T-cell (primary cell): ENCODE data around the gene TBL2. TPM values are rescaled to one million over a fixed set of nuclear protein-coding genes. Genes with fewer than 3 reads are reported as not detected.
"Not testable (repeated sequence)": the region's sequence is repeated elsewhere in the genome, so short reads cannot be mapped to it uniquely, and the experiment has no call there.

Source experiments
- ATAC-seq, 4 experiments: fragments of 200-7000 bp in 3 of 4; fragments of 150-1000 bp in 1 of 4; cut with Tn5 transposase; replicated peaks in 1 of 4; 1 replicate in 3 of 4; 2 replicates in 1 of 4; pipeline ENCODE4 v1.10.0; 2021; ENCODE audit warnings: moderate library complexity in 3 of 4, mild to moderate bottlenecking in 2 of 4, moderate number of reproducible peaks in 1 of 4
- CTCF ChIA-PET, 2 donors: fragments of 300-600 bp; sonication (Branson Sonifier 250); formaldehyde crosslinking; loops; one replicate each; lab custom pipeline; 2022; ENCODE audit warnings: antibody characterized with exemption in 2 of 2; lab: Charles Lee
- POLR2A ChIA-PET, 2 donors: fragments of 300-600 bp; sonication (Branson Sonifier 250); formaldehyde crosslinking; loops; one replicate each; lab custom pipeline; 2022; ENCODE audit warnings: antibody characterized with exemption in 2 of 2; lab: Charles Lee
- DNase-seq, 35 experiments: peaks; one replicate each; pipeline versions ENCODE4 v3.0.0 to v3.0.0-alpha.2; 2013 to 2023
- H3K27ac ChIP-seq: one replicate; pipeline ENCODE4 v1.5.1; 2013; ENCODE audit warnings: low read length
- H3K27me3 ChIP-seq, 2 experiments: replicated peaks in 1 of 2; 1 replicate in 1 of 2; 2 replicates in 1 of 2; pipeline versions ENCODE4 v1.6.1 to v1.7.0; 2013; ENCODE audit warnings: low read length in 1 of 2, mixed read lengths in 1 of 2; ENCODE audit not compliant: control insufficient read depth in 2 of 2, insufficient read depth in 2 of 2; ENCODE audit errors: extremely low read depth in 1 of 2
- H3K36me3 ChIP-seq, 2 donors: 1 replicate in 1 of 2; 2 replicates in 1 of 2; pipeline versions ENCODE4 v1.6.1 to v1.7.0; 2013; ENCODE audit warnings: low read length in 1 of 2; ENCODE audit not compliant: control insufficient read depth in 2 of 2, insufficient read depth in 1 of 2; ENCODE audit errors: extremely low read depth in 1 of 2
- H3K4me1 ChIP-seq, 2 experiments: 1 replicate in 1 of 2; 2 replicates in 1 of 2; pipeline versions ENCODE4 v1.6.1 to v1.7.0; 2013; ENCODE audit warnings: low read length in 2 of 2, mixed read lengths in 1 of 2; ENCODE audit not compliant: insufficient read depth in 2 of 2, control insufficient read depth in 1 of 2; ENCODE audit errors: extremely low read depth in 1 of 2
- H3K4me3 ChIP-seq, 2 donors: 1 replicate in 1 of 2; 2 replicates in 1 of 2; pipeline versions ENCODE4 v1.5.1 to v1.7.0; 2013; ENCODE audit warnings: mild to moderate bottlenecking in 2 of 2, low read length in 1 of 2, moderate library complexity in 1 of 2; ENCODE audit not compliant: control insufficient read depth in 1 of 2; ENCODE audit errors: extremely low read depth in 1 of 2
- H3K9me3 ChIP-seq: 2 replicates; pipeline ENCODE4 v1.7.0; 2013
- H3K27ac Mint-ChIP-seq, 2 donors: one replicate each; pipeline ENCODE4 v1.8.0; 2020 to 2021; ENCODE audit warnings: mild to moderate bottlenecking in 2 of 2, mixed read lengths in 2 of 2
- H3K27me3 Mint-ChIP-seq, 2 donors: one replicate each; pipeline ENCODE4 v1.8.0; 2021 to 2022; ENCODE audit warnings: mixed read lengths in 2 of 2
- H3K36me3 Mint-ChIP-seq: one replicate; pipeline ENCODE4 v1.8.0; 2021; ENCODE audit warnings: mixed read lengths
- H3K4me1 Mint-ChIP-seq, 3 donors: one replicate each; pipeline ENCODE4 v1.8.0; 2020 to 2022; ENCODE audit warnings: mixed read lengths in 3 of 3, mild to moderate bottlenecking in 1 of 3
- H3K4me3 Mint-ChIP-seq, 3 donors: one replicate each; pipeline ENCODE4 v1.8.0; 2020 to 2022; ENCODE audit warnings: mild to moderate bottlenecking in 3 of 3, mixed read lengths in 3 of 3, moderate library complexity in 3 of 3
- H3K9me3 Mint-ChIP-seq, 3 donors: one replicate each; pipeline ENCODE4 v1.8.0; 2020 to 2022; ENCODE audit warnings: mixed read lengths in 3 of 3
- WGBS: methylation state at CpG from one replicate; pipeline ENCODE4 v1.1.5; 2013; ENCODE audit warnings: missing lambda C conversion rate; ENCODE audit not compliant: insufficient coverage; 5-methylcytosine and 5-hydroxymethylcytosine counted together
- total RNA-seq, 35 experiments: library from RNA in 6 of 35; stranded (reverse) in 6 of 35; fragments of 120-200 nt in 1 of 35; gene quantifications; one replicate each; pipeline versions ENCODE4 v1.2.1 to v1.2.4 and lab custom pipeline; 2013 to 2026

The TBL2 gene
- total RNA-seq, 5 donors from 2014 or later (not counting 1 experiment from before 2014, with no cell fraction given): 14.8 to 38.5 (median 31.6) TPM

DNA sequence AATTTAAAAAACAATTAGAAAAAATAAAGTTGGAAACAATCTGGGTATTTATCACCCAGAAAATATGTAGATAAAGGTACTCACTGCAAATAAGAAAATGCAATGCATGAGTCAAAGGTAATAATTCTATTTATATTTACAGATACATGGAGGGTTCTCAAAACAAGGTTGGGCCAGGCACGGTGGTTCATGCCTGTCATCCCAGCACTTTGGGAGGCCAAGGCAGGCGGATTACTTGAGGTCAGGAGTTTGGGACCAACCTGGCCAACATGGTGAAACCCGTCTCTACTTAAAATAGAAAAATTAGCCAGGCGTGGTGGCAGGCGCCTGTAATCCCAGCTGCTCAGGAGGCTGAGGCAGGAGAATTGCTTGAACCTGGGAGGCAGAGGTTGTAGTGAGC lies 28.3 kb downstream of the TBL2 start:
- peaks cover 42 to 53% (median 46%) of the 10 kb centered on the region in 3 donors for H3K4me1 Mint-ChIP-seq
- H3K27ac ChIP-seq, H3K27ac Mint-ChIP-seq, H3K27me3 ChIP-seq, ATAC-seq, H3K9me3 Mint-ChIP-seq, H3K4me3 ChIP-seq, H3K4me3 Mint-ChIP-seq, H3K27me3 Mint-ChIP-seq, DNase-seq, H3K9me3 ChIP-seq: not testable (repeated sequence)
- 86% methylated on average over 5 of the region's 5 CpGs for WGBS
- H3K36me3 ChIP-seq: peaks cover 14 to 39% of the 10 kb centered on the region in 2 donors
- POLR2A ChIA-PET: interaction anchor here in 1 of 2 donors (0.7 kb wide), 1 partner anchor 1478 kb away, joined by 6 read pairs; no protein-coding TSS in a partner anchor
- CTCF ChIA-PET: interaction anchor here in 1 of 2 donors (0.7 kb wide), 1 partner anchor 45 kb away, joined by 4 read pairs; no protein-coding TSS in a partner anchor
- peaks cover 20% of the 10 kb centered on the region for H3K36me3 Mint-ChIP-seq
- peaks cover 0 to 16% of the 10 kb centered on the region in 2 experiments for H3K4me1 ChIP-seq

- DNase-seq (no peak), ATAC-seq (no peak)
- Histone ChIP-seq H3K4me1 (peaks cover 0 to 10% of the 10 kb centered on the region in 2 experiments), H3K9me3 (no peaks in the 10 kb centered on the region), H3K27me3 (no peaks in the 10 kb centered on the region), H3K27ac (no peak overlapping the region), H3K4me3 (no peak overlapping the region), H3K36me3 (peaks cover 14 to 39% of the 10 kb centered on the region in 2 donors)
- Mint-ChIP-seq H3K36me3 (peaks cover 17% of the 10 kb centered on the region), H3K4me1 (peaks cover 35 to 46% (median 36%) of the 10 kb centered on the region in 3 donors), H3K27ac (peak overlapping the region; percentile 8 to 79), H3K27me3 (no peaks in the 10 kb centered on the region), H3K9me3 (no peaks in the 10 kb centered on the region), H3K4me3 (no peak overlapping the region)
- ChIA-PET POLR2A (no interaction called here), CTCF (interaction anchor here in 1 of 2 donors (0.7 kb wide), 1 partner anchor 44 kb away, joined by 4 read pairs; no protein-coding TSS in a partner anchor)
- whole genome bisulfite sequencing: no CpG with 5 or more reads among the region's 4 CpGs
Measured at GRCh38 chr7:73549176-73549575, 29.2 kb downstream of the TBL2 start.

DNA sequence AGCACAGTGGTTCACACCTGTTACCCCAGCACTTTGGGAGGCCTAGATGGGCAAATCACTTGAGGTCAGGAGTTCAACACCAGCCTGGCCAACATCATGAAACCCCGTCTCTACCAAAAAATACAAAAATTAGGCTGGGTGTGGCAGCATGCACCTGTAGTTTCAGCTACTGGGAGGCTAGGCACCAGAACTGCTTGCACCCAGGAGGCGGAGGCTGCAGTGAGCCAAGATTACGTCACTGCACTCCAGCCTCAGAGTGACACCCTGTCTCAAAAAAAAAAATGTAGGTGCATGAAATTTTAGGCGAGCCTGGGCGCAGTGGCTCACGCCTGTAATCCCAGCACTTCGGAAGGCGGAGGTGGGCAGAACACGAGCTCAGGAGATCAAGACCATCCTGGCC lies 30.5 kb downstream of the TBL2 start:
- Histone ChIP-seq H3K4me3 (no peak overlapping the region), H3K27me3 (no peaks in the 10 kb centered on the region), H3K9me3 (no peaks in the 10 kb centered on the region), H3K27ac (no peak overlapping the region), H3K4me1 (peaks cover 0 to 10% of the 10 kb centered on the region in 2 experiments), H3K36me3 (peaks cover 19 to 47% of the 10 kb centered on the region in 2 donors)
- peaks cover 36 to 45% (median 36%) of the 10 kb centered on the region in 3 donors for H3K4me1 Mint-ChIP-seq
- ChIA-PET CTCF (interaction anchor here in 1 of 2 donors (0.6 to 1.5 kb wide), 2 partner anchors 25 to 61 kb away, joined by 3 to 5 read pairs; partner anchors contain the start of gene BAZ1B), POLR2A (no interaction called here)
- ATAC-seq (no peak), DNase-seq (no peak)
- H3K27me3 Mint-ChIP-seq: no peaks in the 10 kb centered on the region
- WGBS: 92% methylated on average over 7 of the region's 9 CpGs
- H3K27ac Mint-ChIP-seq: no peak overlapping the region
- H3K4me3 Mint-ChIP-seq: no peak overlapping the region
- H3K9me3 Mint-ChIP-seq: no peaks in the 10 kb centered on the region
- peaks cover 23% of the 10 kb centered on the region for H3K36me3 Mint-ChIP-seq

- no peaks in the 10 kb centered on the region for H3K27me3 Mint-ChIP-seq
- Histone ChIP-seq H3K27me3 (no peaks in the 10 kb centered on the region), H3K27ac (no peak overlapping the region), H3K9me3 (no peaks in the 10 kb centered on the region), H3K4me3 (no peak overlapping the region), H3K36me3 (peaks cover 21 to 54% of the 10 kb centered on the region in 2 donors), H3K4me1 (peaks cover 0 to 10% of the 10 kb centered on the region in 2 experiments)
- peaks cover 33% of the 10 kb centered on the region for H3K36me3 Mint-ChIP-seq
- ChIA-PET POLR2A (no interaction called here), CTCF (interaction anchor here in 1 of 2 donors (0.7 kb wide), 1 partner anchor 67 kb away, joined by 3 read pairs; no protein-coding TSS in a partner anchor)
- no peak overlapping the region for H3K4me3 Mint-ChIP-seq
- peaks cover 28 to 39% (median 33%) of the 10 kb centered on the region in 3 donors for H3K4me1 Mint-ChIP-seq
- no peak overlapping the region for H3K27ac Mint-ChIP-seq
- no peaks in the 10 kb centered on the region for H3K9me3 Mint-ChIP-seq
- DNase-seq: no peak
- no CpG with 5 or more reads among the region's 2 CpGs for WGBS
- no peak for ATAC-seq
Measured at GRCh38 chr7:73544678-73545077, 33.7 kb downstream of the TBL2 start.

- no peaks in the 10 kb centered on the region for H3K9me3 Mint-ChIP-seq
- no peaks in the 10 kb centered on the region for H3K9me3 ChIP-seq
- H3K27me3 Mint-ChIP-seq: no peaks in the 10 kb centered on the region
- ChIA-PET CTCF (interaction anchor here in 1 of 2 donors (0.6 kb wide), 1 partner anchor 34 kb away, joined by 5 read pairs; no protein-coding TSS in a partner anchor), POLR2A (no interaction called here)
- no peak for DNase-seq
- H3K27me3 ChIP-seq: no peaks in the 10 kb centered on the region
- peaks cover 10 to 16% (median 10%) of the 10 kb centered on the region in 3 donors for H3K4me1 Mint-ChIP-seq
- H3K36me3 ChIP-seq: peaks cover 22 to 68% of the 10 kb centered on the region in 2 donors
- H3K4me1 ChIP-seq: peaks cover 0 to 4% of the 10 kb centered on the region in 2 experiments
- no peak overlapping the region for H3K4me3 Mint-ChIP-seq
- peaks cover 46% of the 10 kb centered on the region for H3K36me3 Mint-ChIP-seq
- WGBS: 95% methylated on average over 8 of the region's 10 CpGs
- no peak for ATAC-seq
- no peak overlapping the region for H3K27ac ChIP-seq
- no peak overlapping the region for H3K4me3 ChIP-seq
- H3K27ac Mint-ChIP-seq: no peak overlapping the region
Measured at GRCh38 chr7:73541722-73542121, 36.7 kb downstream of the TBL2 start.

DNA sequence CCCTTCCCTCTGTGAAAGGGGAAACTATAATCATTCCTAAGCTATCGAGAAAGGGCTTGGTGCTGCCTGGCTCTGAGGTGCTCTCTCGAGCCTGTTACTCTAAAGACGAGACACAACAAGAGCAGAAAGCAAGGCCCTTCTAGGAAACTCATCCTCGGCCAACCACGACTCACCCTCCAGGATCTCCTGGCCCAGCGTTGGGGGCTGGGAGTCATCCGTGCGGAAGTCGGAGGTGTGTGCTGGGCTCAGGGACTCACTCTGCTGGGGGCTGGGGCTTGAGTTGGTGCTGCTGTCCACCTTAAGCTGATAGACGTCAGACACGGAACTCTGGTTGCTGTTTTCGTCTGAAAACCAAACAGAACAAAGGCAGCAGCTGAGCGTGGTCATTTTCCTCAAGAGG lies 38.7 kb downstream of the TBL2 start:
- ChIA-PET CTCF (interaction anchor here in 1 of 2 donors (0.5 kb wide), 1 partner anchor 101 kb away, joined by 5 read pairs; no protein-coding TSS in a partner anchor), POLR2A (no interaction called here)
- Histone ChIP-seq H3K9me3 (no peaks in the 10 kb centered on the region), H3K4me3 (no peak overlapping the region), H3K27me3 (no peaks in the 10 kb centered on the region), H3K36me3 (peaks cover 24 to 81% of the 10 kb centered on the region in 2 donors), H3K27ac (no peak overlapping the region), H3K4me1 (no peaks in the 10 kb centered on the region)
- Mint-ChIP-seq H3K27ac (no peak overlapping the region), H3K9me3 (no peaks in the 10 kb centered on the region), H3K4me1 (peaks cover 0 to 5% (median 4%) of the 10 kb centered on the region in 3 donors), H3K27me3 (no peaks in the 10 kb centered on the region), H3K36me3 (peaks cover 54% of the 10 kb centered on the region), H3K4me3 (no peak overlapping the region)
- WGBS: 96% methylated on average over 12 of the region's 13 CpGs
- DNase-seq: no peak
- no peak for ATAC-seq
